GM20431 (cell line): Measurements from ENCODE around the gene PROCR.
"Not testable (repeated sequence)": the region's sequence is repeated elsewhere in the genome, so short reads cannot be mapped to it uniquely, and the experiment has no call there.

ENCODE experiments used
- in situ Hi-C: fragments of 300-500 bp; cut with MseI, MboI; formaldehyde crosslinking; loops from one replicate; pipeline ENCODE4 v1.15.0; 2020; ENCODE audit warnings: low sequenced_read_pairs; ENCODE audit not compliant: unreplicated experiment

Gene PROCR

GRCh38 chr20:35191419-35192117 is 19.7 kb downstream of the PROCR start:
- in situ Hi-C loops, result no loop called here

- in situ Hi-C loops, result no loop called here
Observed at GRCh38 chr20:35192118-35192872, 20.4 kb downstream of the PROCR start.

- in situ Hi-C loops, result not testable (repeated sequence)
Observed at GRCh38 chr20:35193031-35193791, 21.3 kb downstream of the PROCR start.

- in situ Hi-C loops, result no loop called here
Observed at GRCh38 chr20:35196313-35196712, 24.4 kb downstream of the PROCR start.

- in situ Hi-C loops, result loop anchor here (25.0 kb wide), 2 partner anchors 87 to 337 kb away; partner anchors contain the start of gene GGT7
Observed at GRCh38 chr20:35199740-35200139, 27.9 kb downstream of the PROCR start.

- in situ Hi-C loops, result loop anchor here (25.0 kb wide), 2 partner anchors 88 to 338 kb away; partner anchors contain the start of gene GGT7
Observed at GRCh38 chr20:35200267-35200666, 28.4 kb downstream of the PROCR start.

GRCh38 chr20:35201467-35201866 is 29.6 kb downstream of the PROCR start:
- in situ Hi-C loops, result loop anchor here (25.0 kb wide), 2 partner anchors 89 to 339 kb away; partner anchors contain the start of gene GGT7

- in situ Hi-C loops, result loop anchor here (25.0 kb wide), 2 partner anchors 95 to 345 kb away; partner anchors contain the start of gene GGT7
Observed at GRCh38 chr20:35206802-35207201, 34.9 kb downstream of the PROCR start.

GRCh38 chr20:35207950-35208611 is 36.2 kb downstream of the PROCR start:
- in situ Hi-C loops, result loop anchor here (25.0 kb wide), 2 partner anchors 96 to 346 kb away; partner anchors contain the start of gene GGT7

- in situ Hi-C loops, result loop anchor here (25.0 kb wide), 2 partner anchors 103 to 353 kb away; partner anchors contain the start of gene GGT7
Observed at GRCh38 chr20:35215066-35215956, 43.4 kb downstream of the PROCR start.

GRCh38 chr20:35216541-35216940 is 44.7 kb downstream of the PROCR start:
- in situ Hi-C loops, result loop anchor here (25.0 kb wide), 2 partner anchors 104 to 354 kb away; partner anchors contain the start of gene GGT7

- in situ Hi-C loops, result loop anchor here (25.0 kb wide), 2 partner anchors 112 to 362 kb away; partner anchors contain the start of gene GGT7
Observed at GRCh38 chr20:35223941-35224340, 52.1 kb downstream of the PROCR start.

- in situ Hi-C loops, result loop anchor here (25.0 kb wide), 2 partner anchors 112 to 362 kb away; partner anchors contain the start of gene GGT7
Observed at GRCh38 chr20:35224536-35224935, 52.7 kb downstream of the PROCR start.

- in situ Hi-C loops, result no loop called here
Observed at GRCh38 chr20:35225319-35226125, 53.6 kb downstream of the PROCR start.

GRCh38 chr20:35226126-35226883 is 54.4 kb downstream of the PROCR start, which contains the start of gene MMP24:
Gene MMP24, plus strand, starts transcription at chr20:35226690. Its CDS starts 49 bp downstream, at chr20:35226739.
- in situ Hi-C loops, result no loop called here
